GM12873 (cell line): ENCODE measurements around the gene ECHS1.

Source experiments
- CTCF ChIP-seq: IDR thresholded peaks from 2 replicates; pipeline ENCODE4 v1.5.1; 2012; ENCODE audit warnings: low read depth, mild to moderate bottlenecking, moderate library complexity, low read length, control low read depth; ENCODE audit not compliant: insufficient read depth; ENCODE audit errors: missing control alignments

Gene ECHS1

GRCh38 chr10:133353202-133353959 is 19.8 kb downstream of the ECHS1 start:
- no peak for TF ChIP-seq CTCF

GRCh38 chr10:133351408-133352318 is 21.5 kb downstream of the ECHS1 start:
- TF ChIP-seq CTCF = peak; percentile 18

- TF ChIP-seq CTCF = no peak
These were observed 22.2 kb downstream of the ECHS1 start for GRCh38 chr10:133350950-133351329.

GRCh38 chr10:133350283-133350949 is 22.7 kb downstream of the ECHS1 start:
- TF ChIP-seq CTCF = no peak

GRCh38 chr10:133349577-133350011 is 23.6 kb downstream of the ECHS1 start:
- TF ChIP-seq CTCF = no peak

GRCh38 chr10:133349160-133349568 is 24.0 kb downstream of the ECHS1 start:
- no peak for TF ChIP-seq CTCF
